Stimulated activated CD4-positive, alpha-beta T cell treated with anti-CD3 and anti-CD28 coated beads, TNF-alpha, amount 100 ng/mL, for 24 hours (primary cell): ENCODE results near the gene SLC4A1.

Experiments used
- DNase-seq, 3 experiments: peaks; one replicate each; pipeline ENCODE4 v3.0.0-alpha.2; 2020; ENCODE audit warnings: low read depth in 3 of 3

Gene SLC4A1

GRCh38 chr17:44283344-44284023, 15.5 kb upstream of the SLC4A1 start:
- DNase-seq: no peak

- no peak for DNase-seq
Measured at GRCh38 chr17:44282264-44282663, 14.3 kb upstream of the SLC4A1 start.

GRCh38 chr17:44281570-44281969, 13.6 kb upstream of the SLC4A1 start:
- no peak for DNase-seq

DNA sequence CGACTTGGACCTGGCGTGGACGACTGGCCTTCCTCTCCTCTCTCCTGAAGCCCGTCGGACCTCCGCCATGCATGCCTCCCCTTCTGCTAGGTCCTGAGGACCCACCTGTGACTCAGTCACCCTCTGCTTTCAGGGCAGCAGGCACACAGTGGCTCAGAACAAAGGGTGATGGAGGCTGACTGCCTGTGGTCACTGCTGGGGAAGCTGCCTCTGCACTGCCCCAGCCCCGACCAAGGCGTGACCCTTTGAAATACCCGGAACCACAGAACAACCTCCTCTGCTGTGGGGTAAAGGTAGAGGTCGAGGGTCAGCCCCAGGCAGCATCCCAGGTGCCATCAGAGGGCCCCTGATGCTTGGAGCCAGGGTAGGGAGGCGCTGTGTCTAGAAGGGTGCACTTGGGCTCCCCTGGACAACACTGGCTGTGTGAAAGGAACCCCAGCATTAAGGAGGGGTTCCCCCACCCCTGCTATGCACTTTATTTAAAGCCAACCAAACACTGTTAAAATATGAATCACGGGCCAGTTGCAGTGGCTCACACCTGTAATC, 12.5 kb upstream of the SLC4A1 start:
- DNase-seq: no peak

- no peak for DNase-seq
Measured at GRCh38 chr17:44279666-44280391, 11.9 kb upstream of the SLC4A1 start.

DNA sequence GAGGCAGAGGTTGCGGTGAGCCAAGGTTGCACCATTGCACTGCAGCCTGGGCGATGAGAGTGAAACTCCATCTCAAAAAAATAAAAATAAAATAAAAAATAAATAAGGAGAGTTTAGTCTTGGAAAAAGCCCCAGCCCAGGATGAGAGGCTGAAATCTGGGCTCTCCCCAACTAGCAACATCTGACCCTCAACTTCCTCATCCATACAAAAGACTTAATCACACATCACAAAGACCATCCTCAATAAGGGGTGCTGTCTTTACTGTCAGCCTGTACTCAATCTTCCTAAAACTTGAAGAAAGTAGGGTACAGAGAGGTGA, 11.4 kb upstream of the SLC4A1 start:
- DNase-seq: no peak

GRCh38 chr17:44277976-44278375, 10.0 kb upstream of the SLC4A1 start:
- DNase-seq: no peak

GRCh38 chr17:44273607-44274006, 5.7 kb upstream of the SLC4A1 start:
- no peak for DNase-seq

DNA sequence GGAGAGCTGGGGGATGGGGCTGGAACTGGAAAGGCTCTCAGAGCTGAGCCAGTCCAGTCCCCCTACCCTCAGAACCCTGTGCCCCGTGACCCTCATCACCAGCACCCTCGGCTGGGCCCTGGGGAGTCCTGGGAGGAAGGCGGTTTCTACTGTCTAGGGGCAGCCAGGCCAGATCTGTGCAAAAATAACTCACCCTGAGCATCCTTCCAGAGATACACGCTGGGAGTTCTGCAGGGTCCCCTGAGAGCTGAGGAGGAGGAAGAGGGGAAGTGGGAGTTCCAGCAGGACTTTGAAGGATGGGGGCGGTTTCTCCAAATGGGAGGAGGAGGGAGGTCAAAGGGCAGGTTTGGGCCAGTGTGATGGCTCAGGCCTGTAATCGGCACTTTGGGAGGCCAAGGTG, 5.0 kb upstream of the SLC4A1 start:
- DNase-seq: no peak

GRCh38 chr17:44272321-44272951, 4.5 kb upstream of the SLC4A1 start:
- DNase-seq: no peak

- DNase-seq: no peak
Measured at GRCh38 chr17:44269535-44270240, 1.8 kb upstream of the SLC4A1 start.

GRCh38 chr17:44268709-44269534, 987 bp upstream of the SLC4A1 start:
- DNase-seq: no peak

DNA sequence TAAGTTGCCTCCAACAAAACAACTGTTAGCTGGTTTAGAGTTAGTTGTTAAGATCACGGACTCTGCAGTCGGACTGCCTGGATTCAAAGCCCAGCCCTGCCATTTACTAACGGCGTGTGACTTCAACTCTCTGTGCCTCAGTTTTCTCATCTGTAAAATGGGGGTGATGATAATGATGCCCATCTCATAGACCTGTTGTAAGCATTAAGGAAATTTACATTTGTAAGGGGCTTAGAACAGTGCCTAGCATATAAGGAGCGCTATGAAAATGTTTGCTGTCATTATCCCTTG, 825 bp downstream of the SLC4A1 start:
- no peak for DNase-seq

DNA sequence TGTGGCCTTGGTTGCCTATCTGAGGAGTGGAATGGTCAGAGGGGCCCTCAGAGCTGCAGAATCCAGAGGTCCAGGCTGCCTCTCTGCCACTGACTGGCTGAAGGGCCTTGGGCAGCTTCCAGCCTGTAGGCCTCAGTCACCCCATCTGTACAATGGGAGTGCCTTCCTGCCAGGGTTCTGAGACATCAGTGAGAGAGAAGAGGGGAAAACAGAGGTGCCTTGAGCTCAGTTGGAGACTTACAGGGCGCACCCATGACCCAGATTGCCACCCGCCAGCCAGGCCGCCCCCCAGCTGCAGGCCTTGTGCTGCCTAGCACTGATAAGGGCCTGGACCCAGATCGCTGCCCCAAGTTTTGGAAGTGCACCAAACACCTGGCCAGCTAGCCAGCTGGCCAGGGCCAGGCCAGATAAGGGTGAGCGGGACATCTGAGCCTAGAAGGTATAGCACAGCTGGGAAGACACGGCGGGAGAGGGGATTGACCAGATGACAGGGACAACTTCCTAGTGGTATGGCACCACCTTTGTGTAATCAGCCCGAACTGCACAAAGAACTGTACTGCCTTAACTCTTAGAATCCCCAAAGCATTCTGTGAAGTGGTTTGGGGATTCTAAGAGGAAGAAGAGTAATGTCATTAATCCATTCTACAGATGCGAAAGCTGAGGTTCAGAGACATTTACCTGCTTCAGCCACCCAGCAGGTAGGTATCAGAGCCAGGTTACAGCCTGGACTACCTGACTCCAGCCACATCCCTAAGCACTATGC, 1.4 kb downstream of the SLC4A1 start:
- no peak for DNase-seq

GRCh38 chr17:44263345-44263902, 4.5 kb downstream of the SLC4A1 start:
- no peak for DNase-seq

- DNase-seq: no peak
Measured at GRCh38 chr17:44262654-44263225, 5.2 kb downstream of the SLC4A1 start.

DNA sequence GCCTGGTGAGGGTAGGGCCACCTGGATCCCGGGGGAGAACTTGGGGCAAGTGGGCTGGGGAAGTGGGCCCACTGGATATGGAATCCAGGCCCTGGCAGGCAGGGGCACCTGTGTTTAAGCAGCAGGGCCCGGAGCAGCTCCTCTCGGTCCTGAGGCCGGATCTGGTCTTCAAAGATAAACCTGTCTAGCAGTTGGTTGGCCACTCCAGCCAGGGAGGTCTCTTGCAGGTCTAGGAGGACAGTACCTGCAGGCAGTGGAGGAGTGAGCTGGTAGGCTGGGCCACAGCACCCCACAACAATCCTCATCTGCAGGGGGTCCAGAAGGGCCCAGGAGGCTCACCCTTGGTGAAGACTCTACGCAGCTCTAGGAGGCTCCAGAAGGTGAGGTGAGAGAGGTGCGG, 7.6 kb downstream of the SLC4A1 start:
- DNase-seq: no peak

- no peak for DNase-seq
Measured at GRCh38 chr17:44258811-44259351, 9.1 kb downstream of the SLC4A1 start.

GRCh38 chr17:44257815-44258760, 9.8 kb downstream of the SLC4A1 start:
- no peak for DNase-seq
